Panc1 (cell line): ENCODE measurements around the gene UBE2V1. TPM values are rescaled to one million over a fixed set of nuclear protein-coding genes. Genes with fewer than 3 reads are reported as not detected.

Experiments
- ATAC-seq: fragments of 200-7000 bp; cut with Tn5 transposase; 2 replicates; pipeline ENCODE4 v1.9.1; 2020; ENCODE audit warnings: mild to moderate bottlenecking, moderate library complexity
- BruUV-seq: library from RNA; stranded (reverse); fragments of 400-500 nt; replicated peaks from 2 replicates; lab custom pipeline; 2021; lab: Mats Ljungman, UMichigan
- CTCF ChIA-PET: fragments of 300-600 bp; sonication (Branson Sonifier 250); formaldehyde crosslinking; loops from one replicate; lab custom pipeline; 2022; ENCODE audit warnings: antibody characterized with exemption; lab: Charles Lee
- POLR2A ChIA-PET: fragments of 300-600 bp; sonication (Branson Sonifier 250); formaldehyde crosslinking; loops from one replicate; lab custom pipeline; 2022; ENCODE audit warnings: antibody characterized with exemption; lab: Charles Lee
- DNase-seq: peaks from one replicate; pipeline ENCODE4 v3.0.0-alpha.2; 2010; ENCODE audit warnings: low read depth, low spot score
- H3K27ac ChIP-seq: 2 replicates; pipeline ENCODE4 v1.5.1; 2011; ENCODE audit warnings: mild to moderate bottlenecking, low read length, inconsistent platforms
- H3K27me3 ChIP-seq: fragments of 200-500 bp; sonication (Bioruptor generic); 2 replicates; pipeline ENCODE4 v1.6.0; 2014; ENCODE audit warnings: low read length, inconsistent platforms; ENCODE audit not compliant: control insufficient read depth, insufficient read depth
- H3K36me3 ChIP-seq: fragments of 200-500 bp; sonication (Bioruptor generic); 2 replicates; pipeline ENCODE4 v1.5.1; 2014; ENCODE audit warnings: inconsistent platforms, mild to moderate bottlenecking, low read length, moderate library complexity; ENCODE audit not compliant: control insufficient read depth, insufficient read depth
- H3K4me1 ChIP-seq: 2 replicates; pipeline ENCODE4 v1.5.1; 2011; ENCODE audit warnings: inconsistent platforms, mild to moderate bottlenecking, low read length, moderate library complexity; ENCODE audit not compliant: control insufficient read depth, insufficient read depth
- H3K4me3 ChIP-seq, 2 experiments: 2 replicates each; pipeline ENCODE4 v1.5.1; 2011 to 2012; ENCODE audit warnings: low read depth in 2 of 2, low read length in 2 of 2, mild to moderate bottlenecking in 2 of 2, inconsistent platforms in 1 of 2, moderate library complexity in 1 of 2
- H3K9me3 ChIP-seq: fragments of 200-500 bp; sonication (Bioruptor generic); 2 replicates; pipeline ENCODE4 v1.5.1; 2014; ENCODE audit warnings: low read depth, mild to moderate bottlenecking, inconsistent platforms, low read length, moderate library complexity; ENCODE audit not compliant: control insufficient read depth, insufficient read depth
- POLR2AphosphoS5 ChIP-seq: IDR thresholded peaks from 2 replicates; pipeline ENCODE4 v1.6.1; 2012; ENCODE audit warnings: mild to moderate bottlenecking, low read depth, low read length, moderate library complexity
- in situ Hi-C: cut with HindIII; loops from 2 replicates; pipeline ENCODE4 v1.10.0; 2016; ENCODE audit warnings: low sequenced_read_pairs, low pct_unique_long_range_greater_than_20kb
- intact Hi-C: fragments of 100-400 bp; cut with micrococcal nuclease; formaldehyde crosslinking; loops from one replicate; pipeline ENCODE4 v1.10.0; 2022; ENCODE audit not compliant: unreplicated experiment
- total RNA-seq: library from RNA; stranded (reverse); gene quantifications from one replicate; pipeline ENCODE4 v1.2.1, GENCODE V29; 2021; ENCODE audit not compliant: unreplicated experiment

Gene UBE2V1
- total RNA-seq, 1 experiment from 2014 or later: 115 TPM

DNA sequence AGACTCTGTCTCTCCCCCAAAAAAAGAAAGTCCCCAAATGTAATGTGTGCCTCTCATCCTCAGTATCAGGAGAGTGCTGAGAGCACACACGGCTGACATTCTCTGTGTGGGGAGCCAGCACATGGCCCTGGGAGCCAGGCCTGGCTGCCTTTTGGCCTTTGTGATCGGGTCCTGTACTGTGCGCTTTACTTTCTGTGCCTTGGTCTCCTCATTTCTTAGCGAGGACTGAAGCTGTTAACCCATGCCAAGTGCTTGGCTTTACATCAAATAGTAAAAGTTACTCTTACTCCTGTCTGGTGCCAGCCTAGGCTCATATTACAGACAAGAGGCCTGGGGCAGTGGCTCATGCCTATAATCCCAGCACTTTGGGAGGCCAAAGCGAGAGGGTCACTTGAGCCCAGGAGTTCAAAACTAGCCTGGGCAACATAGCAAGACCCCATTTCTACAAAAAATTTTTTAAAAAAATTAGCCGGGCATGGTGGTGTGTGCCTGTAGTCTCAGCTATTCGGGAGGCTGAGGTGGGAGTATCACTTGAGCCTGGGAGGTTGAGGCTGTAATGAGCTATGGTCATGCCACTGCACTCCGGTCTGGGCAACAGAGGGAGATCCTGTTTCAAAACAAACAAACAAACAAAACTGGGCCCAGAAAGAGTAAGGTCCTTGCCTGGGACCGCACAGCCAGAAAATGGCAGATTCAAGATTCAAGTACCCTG, 79.8 kb downstream of the UBE2V1 start:
- in situ Hi-C loops: no loop called here
- Histone ChIP-seq H3K36me3 (no peaks in the 10 kb centered on the region), H3K4me1 (peaks cover 27% of the 10 kb centered on the region), H3K9me3 (no peaks in the 10 kb centered on the region), H3K4me3 (no peak overlapping the region), H3K27me3 (no peaks in the 10 kb centered on the region), H3K27ac (no peak overlapping the region)
- DNase-seq: no peak
- intact Hi-C loops: no loop called here
- BruUV-seq: no TSS peak
- TF ChIP-seq POLR2AphosphoS5: no peak
- ChIA-PET POLR2A (no interaction called here), CTCF (no interaction called here)
- no peak for ATAC-seq

Other genes starting within 250 kb of the UBE2V1 start
- gene SPATA2, start 197.6 kb downstream of the UBE2V1 start, total RNA-seq: 8.3 TPM
- gene RNF114, start 176.8 kb downstream of the UBE2V1 start, total RNA-seq: 70.0 TPM
- 8.8 TPM for gene SNAI1, start 130.2 kb downstream of the UBE2V1 start, total RNA-seq
- 88.9 TPM for gene PEDS1, start 40.6 kb upstream of the UBE2V1 start, total RNA-seq
- gene CEBPB, start 77.7 kb upstream of the UBE2V1 start, total RNA-seq: 52.1 TPM